C1 segment of cervical spinal cord (tissue), 14 donors: ENCODE results near the gene IFT22.

Experiments
- DNase-seq, 14 donors: peaks; one replicate each; lab custom pipeline; 2025; lab: John Stamatoyannopoulos, UW

Gene IFT22

DNA sequence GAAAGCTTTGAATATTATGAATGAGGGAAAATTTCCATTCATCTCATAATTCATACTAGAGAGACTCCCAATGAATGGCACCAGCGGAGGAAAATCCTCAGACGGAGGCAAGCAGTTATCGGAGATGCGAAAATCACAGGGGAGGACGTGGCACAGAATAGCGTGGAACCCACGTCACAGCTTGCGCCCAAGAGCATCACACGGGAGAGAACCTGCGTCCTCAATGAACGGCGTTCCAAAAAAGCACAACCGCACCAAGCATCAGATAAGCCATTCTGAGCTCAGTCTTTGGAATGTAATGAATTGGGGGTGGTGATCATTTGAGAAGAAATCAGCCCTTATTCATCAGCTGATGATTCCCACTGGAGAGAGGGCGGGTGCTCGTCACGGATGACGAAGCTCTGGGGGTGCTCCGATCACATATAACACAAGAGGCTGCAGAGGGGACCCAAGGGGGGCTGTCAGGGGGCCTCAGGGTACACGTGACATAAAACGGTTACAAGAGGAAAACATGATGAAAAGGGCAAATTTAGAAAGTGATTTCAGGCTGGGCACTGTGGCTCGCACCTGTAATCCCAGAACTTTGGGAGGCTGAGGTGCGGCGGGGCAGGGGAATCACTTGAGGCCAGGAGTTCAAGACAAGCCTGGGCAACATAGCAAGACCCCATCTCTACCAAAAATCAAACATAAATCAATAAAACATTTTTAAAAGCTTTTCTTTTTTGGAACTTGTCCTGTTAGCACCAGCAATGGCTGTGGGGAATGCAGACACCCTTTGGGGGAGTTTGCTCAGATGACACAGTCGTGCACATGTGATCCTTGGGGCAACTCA is 42.9 kb downstream of the IFT22 start:
- no peak for DNase-seq

DNA sequence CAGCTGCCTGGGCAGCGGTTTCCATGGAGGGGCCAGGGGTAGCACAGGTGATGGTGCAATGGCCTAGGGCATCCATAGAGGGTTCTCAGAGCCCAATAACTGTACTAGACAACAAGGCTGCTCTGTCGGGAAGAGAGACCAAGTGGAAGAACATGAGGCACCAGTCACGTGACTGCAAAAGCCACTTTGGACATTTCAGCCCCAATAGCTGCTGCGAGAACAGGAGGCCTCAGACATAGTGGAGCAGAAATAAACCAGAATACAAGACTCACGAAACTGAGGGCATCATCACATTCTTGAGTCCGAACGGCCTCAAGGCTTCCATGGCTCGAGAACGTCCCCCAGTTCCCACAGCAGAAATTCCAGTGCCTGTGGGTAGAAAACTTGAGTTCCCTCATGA is 44.5 kb downstream of the IFT22 start:
- no peak for DNase-seq

DNA sequence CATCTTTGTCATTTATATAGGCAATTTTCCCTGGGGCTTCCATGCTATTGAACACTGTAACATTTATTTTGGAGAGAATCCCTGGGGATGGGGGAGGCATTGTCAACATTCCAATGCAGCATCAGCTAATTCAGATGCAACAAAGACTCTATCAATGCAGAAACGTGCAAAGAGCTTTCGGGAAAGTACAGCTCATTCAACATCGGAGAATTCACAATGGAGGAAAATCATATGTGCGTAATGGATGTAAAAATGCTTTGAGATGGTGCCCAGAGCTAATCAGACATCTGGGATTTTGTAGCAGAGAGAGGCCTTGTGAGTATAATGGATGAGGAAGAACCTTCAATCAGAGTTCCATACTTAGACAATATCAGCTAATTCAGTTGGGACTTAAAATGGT is 48.4 kb downstream of the IFT22 start:
- DNase-seq, result no peak

DNA sequence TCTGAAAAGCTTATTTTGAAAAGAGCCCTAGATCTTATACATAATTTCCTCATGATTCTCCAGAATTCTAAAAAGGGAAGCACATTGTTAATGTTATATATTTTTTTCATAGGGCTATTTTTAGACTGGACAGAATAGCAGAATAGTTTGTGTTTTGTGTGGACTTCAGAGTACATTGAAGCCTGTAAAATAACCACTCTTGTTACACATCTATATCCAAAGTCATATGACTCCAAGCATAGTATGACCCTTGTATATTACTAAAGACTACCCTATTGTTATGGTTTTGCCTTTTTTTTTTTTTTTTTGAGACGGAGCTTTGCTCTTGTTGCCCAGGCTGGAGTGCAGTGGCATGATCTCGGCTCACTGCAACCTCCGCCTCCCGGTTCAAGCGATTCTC is 50.6 kb downstream of the IFT22 start:
- DNase-seq, result no peak

DNA sequence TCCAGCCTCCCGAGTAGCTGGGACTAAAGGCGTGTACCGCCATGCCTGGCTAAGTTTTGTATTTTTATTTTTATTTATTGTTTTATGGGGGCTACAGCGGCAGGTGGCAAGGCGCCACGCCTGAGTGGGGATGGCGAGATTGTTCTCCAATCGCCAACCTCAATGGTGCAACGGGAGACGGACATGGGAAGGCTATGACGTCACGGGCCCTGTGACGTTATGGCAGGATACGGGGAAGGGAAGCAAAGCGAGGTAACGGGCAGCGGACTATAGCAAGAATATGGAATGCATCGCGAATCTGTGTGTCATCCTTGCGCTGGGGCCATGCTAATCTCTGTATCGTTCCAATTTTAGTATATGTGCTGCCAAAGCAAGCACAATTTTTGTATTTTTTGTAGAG is 51.9 kb downstream of the IFT22 start:
- no peak for DNase-seq

DNA sequence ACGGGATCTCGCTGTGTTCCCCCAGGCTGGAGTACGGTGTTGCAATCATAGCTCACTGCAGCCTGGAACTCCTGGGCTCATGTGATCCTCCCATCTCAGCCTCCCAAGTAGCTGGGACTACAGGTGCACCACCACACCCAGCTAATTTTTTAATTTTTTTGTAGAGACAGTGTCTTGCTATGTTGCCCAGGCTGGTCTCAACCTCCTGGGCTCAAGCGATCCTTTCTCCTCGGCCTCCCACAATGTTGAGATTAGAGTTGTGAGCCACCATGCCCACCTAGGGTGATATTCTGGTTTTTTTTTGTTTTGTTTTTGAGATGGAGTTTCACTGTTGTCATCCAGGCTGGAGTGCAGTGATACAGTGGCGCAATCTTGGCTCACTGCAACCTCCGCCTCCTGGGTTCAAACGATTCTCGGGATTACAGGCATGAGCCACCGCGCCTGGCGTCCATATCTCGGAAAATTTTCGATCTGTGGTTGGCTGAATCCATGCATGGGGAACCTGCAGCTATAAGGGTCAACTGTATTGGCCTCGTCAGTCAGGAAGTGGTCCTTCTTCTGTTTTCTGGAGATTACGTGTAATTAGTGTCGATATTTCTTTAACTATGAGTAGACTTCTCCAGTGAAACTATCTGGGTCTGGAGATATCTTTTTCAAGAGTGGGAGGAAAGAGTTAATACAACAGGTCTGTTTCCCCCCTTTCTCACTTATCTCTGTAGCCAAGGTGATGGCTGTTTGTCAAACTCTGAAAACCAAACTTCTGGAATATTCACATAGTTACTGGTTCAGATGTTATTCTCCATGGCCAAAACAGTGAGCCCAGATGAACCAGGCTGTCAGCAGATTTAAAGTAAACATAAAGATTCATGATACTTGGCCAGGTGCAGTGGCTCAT is 55.7 kb downstream of the IFT22 start:
- DNase-seq, result no peak

DNA sequence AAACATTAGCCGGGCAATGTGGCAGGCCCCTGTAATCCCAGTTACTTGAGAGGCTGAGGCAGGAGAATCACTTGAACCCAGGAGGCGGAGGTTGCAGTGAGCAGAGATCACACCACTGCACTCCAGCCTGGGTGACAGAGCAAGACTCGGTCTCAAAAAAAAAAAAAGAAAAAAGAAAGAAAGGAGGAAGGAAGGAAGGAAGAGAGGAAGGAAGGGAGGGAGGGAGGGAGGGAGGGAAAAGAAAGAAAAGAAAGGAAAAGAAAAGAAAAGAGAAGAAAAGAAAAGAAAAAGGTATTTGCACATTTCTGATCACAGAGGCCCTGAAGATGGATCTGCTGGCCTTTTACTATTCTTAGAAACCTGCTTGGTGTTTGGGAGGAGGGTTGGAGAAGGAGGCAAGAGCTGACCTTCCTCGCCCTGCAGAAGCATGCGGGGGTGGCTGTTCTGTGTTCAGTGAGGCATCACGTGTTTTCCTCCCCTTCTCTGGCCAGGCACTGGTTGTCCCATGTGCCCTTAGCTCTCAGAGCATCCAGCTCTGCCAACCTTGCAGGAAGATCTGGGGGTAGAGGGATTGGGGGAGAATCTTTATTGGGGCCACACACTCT is 57.4 kb downstream of the IFT22 start:
- peak in 1 of 14 donors; percentile 12 for DNase-seq
